Natural killer cell treated with Interleukin-12 subunit alpha and Interleukin-12 subunit beta and Interleukin-15 and Interleukin-18, amount 100 ng/mL, for 72 hours (primary cell): ENCODE measurements around the gene AKAP6. TPM values are rescaled to one million over a fixed set of nuclear protein-coding genes. Genes with fewer than 3 reads are reported as not detected.

Source experiments
- ATAC-seq, 2 donors: fragments of 150-1000 bp; cut with Tn5 transposase in 1 of 2; sonication (Bioruptor Pico), chemical (Tn5 transposase) in 1 of 2; 2 replicates each; pipeline ENCODE4 v1.10.0; 2021
- DNase-seq: peaks from one replicate; pipeline ENCODE4 v3.0.0; 2022; ENCODE audit warnings: low spot score
- H3K27ac Mint-ChIP-seq, 2 donors: 1 replicate in 1 of 2; 2 replicates in 1 of 2; pipeline ENCODE4 v1.8.0; 2022; ENCODE audit warnings: mixed read lengths in 2 of 2, mild to moderate bottlenecking in 1 of 2, moderate library complexity in 1 of 2
- H3K27me3 Mint-ChIP-seq, 2 donors: 1 replicate in 1 of 2; 2 replicates in 1 of 2; pipeline ENCODE4 v1.8.0; 2022; ENCODE audit warnings: mixed read lengths in 2 of 2
- H3K36me3 Mint-ChIP-seq: one replicate; pipeline ENCODE4 v1.8.0; 2022; ENCODE audit warnings: mixed read lengths
- H3K4me1 Mint-ChIP-seq, 2 donors: 1 replicate in 1 of 2; 2 replicates in 1 of 2; pipeline ENCODE4 v1.8.0; 2022; ENCODE audit warnings: low read depth in 2 of 2, mixed read lengths in 2 of 2, mild to moderate bottlenecking in 1 of 2
- H3K4me3 Mint-ChIP-seq: one replicate; pipeline ENCODE4 v1.8.0; 2022; ENCODE audit warnings: mixed read lengths
- H3K9me3 Mint-ChIP-seq: 2 replicates; pipeline ENCODE4 v1.8.0; 2022; ENCODE audit warnings: mixed read lengths
- total RNA-seq, 2 donors: library from RNA; stranded (reverse); gene quantifications; one replicate each; pipeline ENCODE4 v1.2.3, GENCODE V29; 2022

Gene AKAP6
- under 1 TPM in 1 of 2 donors, not detected in 1; 0.31 TPM for total RNA-seq

- no peak for DNase-seq
- H3K27ac Mint-ChIP-seq: no peak within 1 kb of the TSS
- no peaks in the 10 kb centered on the region for H3K27me3 Mint-ChIP-seq
- peaks cover 6% of the 10 kb centered on the region for H3K9me3 Mint-ChIP-seq
- ATAC-seq: no peak
- H3K4me1 Mint-ChIP-seq: no peaks in the 10 kb centered on the region
- no peaks in the 10 kb centered on the region for H3K36me3 Mint-ChIP-seq
- no peak within 1 kb of the TSS for H3K4me3 Mint-ChIP-seq
Observed at GRCh38 chr14:32329146-32329545, at the start of gene AKAP6. Gene AKAP6, plus strand, starts transcription at chr14:32329298. Its CDS starts 104,196 bp downstream, at chr14:32433494.

- H3K4me3 Mint-ChIP-seq: no peak overlapping the region
- no peak for ATAC-seq
Observed at GRCh38 chr14:32286602-32287001, 42.5 kb upstream of the AKAP6 start.

GRCh38 chr14:32296366-32296765 lies 32.7 kb upstream of the AKAP6 start:
- H3K9me3 Mint-ChIP-seq: no peaks in the 10 kb centered on the region
- no peak for ATAC-seq
- H3K27me3 Mint-ChIP-seq: no peaks in the 10 kb centered on the region
- no peak for DNase-seq
- no peaks in the 10 kb centered on the region for H3K36me3 Mint-ChIP-seq
- no peaks in the 10 kb centered on the region for H3K4me1 Mint-ChIP-seq
- no peak overlapping the region for H3K27ac Mint-ChIP-seq
- no peak overlapping the region for H3K4me3 Mint-ChIP-seq

More at GRCh38 chr14:32286602-32287001, 42.5 kb upstream of the AKAP6 start:
- Mint-ChIP-seq H3K27me3 (peaks cover 0 to 3% of the 10 kb centered on the region in 2 donors), H3K4me1 (peaks cover 0 to 12% of the 10 kb centered on the region in 2 donors), H3K27ac (no peak overlapping the region), H3K9me3 (peaks cover 6% of the 10 kb centered on the region), H3K36me3 (no peaks in the 10 kb centered on the region)
- no peak for DNase-seq

GRCh38 chr14:32298346-32298745 lies 30.8 kb upstream of the AKAP6 start:
- no peaks in the 10 kb centered on the region for H3K36me3 Mint-ChIP-seq
- DNase-seq: no peak
- H3K9me3 Mint-ChIP-seq: no peaks in the 10 kb centered on the region
- no peaks in the 10 kb centered on the region for H3K27me3 Mint-ChIP-seq
- no peak for ATAC-seq
- H3K27ac Mint-ChIP-seq: no peak overlapping the region
- H3K4me1 Mint-ChIP-seq: no peaks in the 10 kb centered on the region
- no peak overlapping the region for H3K4me3 Mint-ChIP-seq

GRCh38 chr14:32300136-32300535 lies 29.0 kb upstream of the AKAP6 start:
- Mint-ChIP-seq H3K36me3 (no peaks in the 10 kb centered on the region), H3K4me1 (no peaks in the 10 kb centered on the region), H3K9me3 (no peaks in the 10 kb centered on the region), H3K4me3 (no peak overlapping the region), H3K27ac (no peak overlapping the region), H3K27me3 (peaks cover 0 to 5% of the 10 kb centered on the region in 2 donors)
- no peak for ATAC-seq
- DNase-seq: no peak

- H3K27ac Mint-ChIP-seq: no peak overlapping the region
- H3K36me3 Mint-ChIP-seq: no peaks in the 10 kb centered on the region
- DNase-seq (no peak), ATAC-seq (no peak)
- H3K27me3 Mint-ChIP-seq: peaks cover 4 to 7% of the 10 kb centered on the region in 2 donors
- H3K4me1 Mint-ChIP-seq: no peaks in the 10 kb centered on the region
- H3K9me3 Mint-ChIP-seq: peaks cover 2% of the 10 kb centered on the region
- H3K4me3 Mint-ChIP-seq: no peak overlapping the region
Observed at GRCh38 chr14:32303865-32304264, 25.2 kb upstream of the AKAP6 start.

- DNase-seq (no peak), ATAC-seq (no peak)
- no peak overlapping the region for H3K27ac Mint-ChIP-seq
Observed at GRCh38 chr14:32304296-32304695, 24.8 kb upstream of the AKAP6 start.

GRCh38 chr14:32306549-32306948 lies 22.5 kb upstream of the AKAP6 start:
- DNase-seq (no peak), ATAC-seq (no peak)
- H3K27ac Mint-ChIP-seq: no peak overlapping the region

More at GRCh38 chr14:32304296-32304695, 24.8 kb upstream of the AKAP6 start:
- peaks cover 6 to 12% of the 10 kb centered on the region in 2 donors for H3K27me3 Mint-ChIP-seq
- H3K36me3 Mint-ChIP-seq: no peaks in the 10 kb centered on the region
- H3K9me3 Mint-ChIP-seq: peaks cover 5% of the 10 kb centered on the region
- no peaks in the 10 kb centered on the region for H3K4me1 Mint-ChIP-seq
- H3K4me3 Mint-ChIP-seq: no peak overlapping the region

GRCh38 chr14:32307881-32308582 lies 21.1 kb upstream of the AKAP6 start:
- DNase-seq: no peak
- no peak for ATAC-seq
- Mint-ChIP-seq H3K27me3 (peaks cover 9 to 17% of the 10 kb centered on the region in 2 donors), H3K4me3 (no peak overlapping the region), H3K4me1 (no peaks in the 10 kb centered on the region), H3K9me3 (peaks cover 5% of the 10 kb centered on the region), H3K36me3 (no peaks in the 10 kb centered on the region), H3K27ac (no peak overlapping the region)

More at GRCh38 chr14:32306549-32306948, 22.5 kb upstream of the AKAP6 start:
- Mint-ChIP-seq H3K4me1 (no peaks in the 10 kb centered on the region), H3K36me3 (no peaks in the 10 kb centered on the region), H3K27me3 (peaks cover 9 to 14% of the 10 kb centered on the region in 2 donors), H3K9me3 (peaks cover 5% of the 10 kb centered on the region), H3K4me3 (no peak overlapping the region)

GRCh38 chr14:32310876-32311275 lies 18.2 kb upstream of the AKAP6 start:
- Mint-ChIP-seq H3K27me3 (peaks cover 12 to 14% of the 10 kb centered on the region in 2 donors), H3K9me3 (peaks cover 5% of the 10 kb centered on the region), H3K4me1 (no peaks in the 10 kb centered on the region), H3K36me3 (no peaks in the 10 kb centered on the region), H3K27ac (no peak overlapping the region), H3K4me3 (no peak overlapping the region)
- ATAC-seq (no peak), DNase-seq (no peak)

- ATAC-seq: no peak
Observed at GRCh38 chr14:32311294-32312009, 17.6 kb upstream of the AKAP6 start.

GRCh38 chr14:32312010-32312331 lies 17.1 kb upstream of the AKAP6 start:
- no peak overlapping the region for H3K27ac Mint-ChIP-seq
- no peak overlapping the region for H3K4me3 Mint-ChIP-seq
- ATAC-seq: no peak
- no peaks in the 10 kb centered on the region for H3K4me1 Mint-ChIP-seq
- H3K9me3 Mint-ChIP-seq: peaks cover 5% of the 10 kb centered on the region
- H3K36me3 Mint-ChIP-seq: no peaks in the 10 kb centered on the region
- no peak for DNase-seq
- peaks cover 12 to 14% of the 10 kb centered on the region in 2 donors for H3K27me3 Mint-ChIP-seq

More at GRCh38 chr14:32311294-32312009, 17.6 kb upstream of the AKAP6 start:
- no peak for DNase-seq
- Mint-ChIP-seq H3K36me3 (no peaks in the 10 kb centered on the region), H3K27ac (no peak overlapping the region), H3K9me3 (peaks cover 5% of the 10 kb centered on the region), H3K4me3 (no peak overlapping the region), H3K4me1 (no peaks in the 10 kb centered on the region), H3K27me3 (peaks cover 12 to 14% of the 10 kb centered on the region in 2 donors)

- Mint-ChIP-seq H3K4me1 (no peaks in the 10 kb centered on the region), H3K4me3 (no peak overlapping the region), H3K9me3 (peaks cover 2% of the 10 kb centered on the region), H3K27ac (no peak overlapping the region), H3K36me3 (no peaks in the 10 kb centered on the region), H3K27me3 (peaks cover 10 to 16% of the 10 kb centered on the region in 2 donors)
- DNase-seq: no peak
- no peak for ATAC-seq
Observed at GRCh38 chr14:32313844-32314376, 15.2 kb upstream of the AKAP6 start.
